Mesenchymal stem cell (in vitro differentiated cells and primary cell): ENCODE results near the gene EEFSEC.

ENCODE experiments used
- DNase-seq: peaks from one replicate; pipeline ENCODE4 v3.0.0-alpha.2; 2013
- H2AFZ ChIP-seq: one replicate; pipeline ENCODE4 v1.6.1; 2013; ENCODE audit warnings: low read depth, mild to moderate bottlenecking, control low read depth, inconsistent platforms, low read length, moderate library complexity
- H2AK5ac ChIP-seq: 2 replicates; pipeline ENCODE4 v1.6.1; 2013; ENCODE audit warnings: low read length, moderate library complexity, mild to moderate bottlenecking, inconsistent platforms; ENCODE audit not compliant: severe bottlenecking
- H2BK120ac ChIP-seq: one replicate; pipeline ENCODE4 v1.6.1; 2013; ENCODE audit warnings: low read depth, mild to moderate bottlenecking, inconsistent platforms, low read length, moderate library complexity
- H2BK12ac ChIP-seq, 2 experiments: one replicate each; pipeline ENCODE4 v1.6.1; 2013; ENCODE audit warnings: inconsistent platforms in 2 of 2, low read length in 2 of 2, mild to moderate bottlenecking in 2 of 2, moderate library complexity in 2 of 2, control low read depth in 1 of 2
- H2BK15ac ChIP-seq: one replicate; pipeline ENCODE4 v1.6.1; 2013; ENCODE audit warnings: mild to moderate bottlenecking, low read depth, inconsistent platforms; ENCODE audit not compliant: poor library complexity, severe bottlenecking
- H2BK5ac ChIP-seq: 2 replicates; pipeline ENCODE4 v1.6.1; 2013; ENCODE audit warnings: low read depth, mild to moderate bottlenecking, low read length, control low read depth, inconsistent platforms; ENCODE audit not compliant: poor library complexity, severe bottlenecking
- H3K14ac ChIP-seq, 2 experiments: one replicate each; pipeline ENCODE4 v1.6.1; 2013; ENCODE audit warnings: inconsistent platforms in 2 of 2, low read length in 2 of 2, control low read depth in 1 of 2, mild to moderate bottlenecking in 1 of 2, moderate library complexity in 1 of 2
- H3K18ac ChIP-seq, 2 experiments: one replicate each; pipeline ENCODE4 v1.6.1; 2013; ENCODE audit warnings: inconsistent platforms in 2 of 2, low read length in 2 of 2, control low read depth in 1 of 2, low read depth in 1 of 2, mild to moderate bottlenecking in 1 of 2
- H3K23ac ChIP-seq, 2 experiments: one replicate each; pipeline ENCODE4 v1.6.1; 2013; ENCODE audit warnings: inconsistent platforms in 2 of 2, low read length in 2 of 2, mild to moderate bottlenecking in 2 of 2, moderate library complexity in 2 of 2, control low read depth in 1 of 2
- H3K27ac ChIP-seq: 2 replicates; pipeline ENCODE4 v1.5.1; 2013; ENCODE audit warnings: mild to moderate bottlenecking, moderate library complexity, low read length, control low read depth, inconsistent platforms; ENCODE audit not compliant: poor library complexity, severe bottlenecking
- H3K27me3 ChIP-seq, 2 experiments: 2 replicates each; pipeline versions ENCODE4 v1.6.1 to v1.7.0; 2013; ENCODE audit warnings: low read length in 2 of 2, mild to moderate bottlenecking in 2 of 2, moderate library complexity in 2 of 2, control low read depth in 1 of 2, inconsistent platforms in 1 of 2; ENCODE audit not compliant: control insufficient read depth in 1 of 2, insufficient read depth in 1 of 2
- H3K36me3 ChIP-seq, 2 experiments: 2 replicates each; pipeline versions ENCODE4 v1.6.1 to v1.7.0; 2013; ENCODE audit warnings: low read length in 2 of 2, control low read depth in 1 of 2, inconsistent platforms in 1 of 2, low read depth in 1 of 2, mild to moderate bottlenecking in 1 of 2; ENCODE audit not compliant: insufficient read depth in 2 of 2, control insufficient read depth in 1 of 2
- H3K4ac ChIP-seq, 2 experiments: one replicate each; pipeline ENCODE4 v1.6.1; 2013; ENCODE audit warnings: inconsistent platforms in 2 of 2, low read length in 2 of 2, mild to moderate bottlenecking in 2 of 2, moderate library complexity in 2 of 2, control low read depth in 1 of 2, low read depth in 1 of 2
- H3K4me1 ChIP-seq: 2 replicates; pipeline ENCODE4 v1.6.1; 2013; ENCODE audit warnings: low read depth, low read length, control low read depth; ENCODE audit not compliant: control insufficient read depth, insufficient read depth
- H3K4me2 ChIP-seq: 2 replicates; pipeline ENCODE4 v1.6.1; 2013; ENCODE audit warnings: low read length, mild to moderate bottlenecking, inconsistent platforms; ENCODE audit not compliant: poor library complexity, severe bottlenecking
- H3K4me3 ChIP-seq, 2 experiments: 2 replicates each; pipeline versions ENCODE4 v1.5.1 to v1.7.0; 2013; ENCODE audit warnings: low read length in 2 of 2, mild to moderate bottlenecking in 2 of 2, control low read depth in 1 of 2, low read depth in 1 of 2; ENCODE audit not compliant: insufficient read depth in 1 of 2
- H3K79me1 ChIP-seq: replicated peaks from 2 replicates; pipeline ENCODE4 v1.6.1; 2013; ENCODE audit warnings: mild to moderate bottlenecking, control low read depth, low read length, inconsistent platforms; ENCODE audit not compliant: poor library complexity, severe bottlenecking
- H3K9ac ChIP-seq: 2 replicates; pipeline ENCODE4 v1.7.0; 2013; ENCODE audit warnings: mild to moderate bottlenecking, low read length, moderate library complexity
- H3K9me3 ChIP-seq: 2 replicates; pipeline ENCODE4 v1.7.0; 2013; ENCODE audit warnings: mild to moderate bottlenecking, low read length; ENCODE audit not compliant: control insufficient read depth
- H4K8ac ChIP-seq: one replicate; pipeline ENCODE4 v1.6.1; 2013; ENCODE audit warnings: inconsistent platforms, mild to moderate bottlenecking, low read length, moderate library complexity
- H4K91ac ChIP-seq: one replicate; pipeline ENCODE4 v1.6.1; 2013; ENCODE audit warnings: mild to moderate bottlenecking, low read length, inconsistent platforms
- WGBS: methylation state at CpG from one replicate; pipeline ENCODE4 v1.1.7; 2013; ENCODE audit warnings: mixed read lengths; 5-methylcytosine and 5-hydroxymethylcytosine counted together

EEFSEC gene

DNA sequence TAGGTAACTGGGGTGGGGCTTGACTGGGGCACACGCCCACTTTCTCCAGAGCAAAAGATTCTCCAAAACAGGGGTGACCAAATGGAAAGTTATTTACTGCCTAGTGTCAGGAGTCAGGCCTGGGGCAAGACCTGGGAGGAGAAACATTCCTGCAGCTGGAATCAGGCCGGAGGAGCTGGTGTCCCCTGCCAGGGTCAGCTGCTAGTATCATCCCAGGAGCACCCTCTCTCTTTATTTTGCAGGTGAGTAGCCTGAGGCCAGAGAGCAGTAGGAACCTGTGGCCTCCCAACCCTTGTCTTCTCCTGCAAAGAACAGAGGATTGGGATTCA lies 280.5 kb downstream of the EEFSEC start:
- no peak overlapping the region for H3K4me2 ChIP-seq
- H3K4ac ChIP-seq = no peak overlapping the region
- H2BK5ac ChIP-seq = no peak overlapping the region
- H2BK120ac ChIP-seq = no peak overlapping the region
- no peak overlapping the region for H3K14ac ChIP-seq
- no peak overlapping the region for H3K9ac ChIP-seq
- H3K4me3 ChIP-seq = no peak overlapping the region
- H2AK5ac ChIP-seq = no peak overlapping the region
- H2BK12ac ChIP-seq = no peak overlapping the region
- no peaks in the 10 kb centered on the region for H3K36me3 ChIP-seq
- no peak overlapping the region for H2AFZ ChIP-seq
- H3K27ac ChIP-seq = no peak overlapping the region
- H3K4me1 ChIP-seq = peaks cover 13% of the 10 kb centered on the region
- H3K23ac ChIP-seq = no peak overlapping the region
- H3K18ac ChIP-seq = no peak overlapping the region
- H2BK15ac ChIP-seq = no peak overlapping the region
- no peak for DNase-seq
- WGBS = 44% methylated on average over 2 of the region's 2 CpGs
- no peaks in the 10 kb centered on the region for H3K9me3 ChIP-seq
- no peak overlapping the region for H4K91ac ChIP-seq
- peaks cover 82 to 85% of the 10 kb centered on the region in 2 experiments for H3K27me3 ChIP-seq
- H3K79me1 ChIP-seq = no peaks in the 10 kb centered on the region
- no peak overlapping the region for H4K8ac ChIP-seq

DNA sequence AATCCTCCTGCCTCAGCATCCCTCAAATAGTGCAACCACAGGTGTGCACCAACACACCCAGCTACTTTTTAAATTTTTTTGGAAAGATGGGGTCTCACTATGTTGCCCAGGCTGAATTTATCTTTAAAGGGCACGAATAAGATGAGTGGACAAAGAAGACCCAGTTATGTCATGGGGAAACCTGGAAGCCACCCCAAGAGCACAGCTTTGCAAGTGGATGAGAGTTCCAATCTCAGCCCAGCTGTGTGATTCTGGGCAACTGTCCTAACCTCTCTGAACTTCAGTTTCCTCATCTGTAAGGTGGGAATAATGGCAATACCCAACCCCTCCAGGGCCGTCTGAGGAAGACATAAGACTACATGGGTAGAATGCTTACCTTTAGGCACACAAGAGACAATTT lies 281.2 kb downstream of the EEFSEC start:
- Histone ChIP-seq H4K91ac (no peak overlapping the region), H2BK120ac (no peak overlapping the region), H3K27me3 (peaks cover 85% of the 10 kb centered on the region in 2 experiments), H2BK15ac (no peak overlapping the region), H3K9ac (no peak overlapping the region), H3K4me1 (peaks cover 19% of the 10 kb centered on the region), H3K23ac (no peak overlapping the region), H3K36me3 (no peaks in the 10 kb centered on the region), H3K4ac (no peak overlapping the region), H3K18ac (no peak overlapping the region), H2AFZ (no peak overlapping the region), H3K79me1 (no peaks in the 10 kb centered on the region), H3K14ac (no peak overlapping the region), H3K4me2 (no peak overlapping the region), H4K8ac (no peak overlapping the region), H2AK5ac (no peak overlapping the region), H3K9me3 (no peaks in the 10 kb centered on the region), H3K27ac (no peak overlapping the region), H2BK12ac (no peak overlapping the region), H2BK5ac (no peak overlapping the region), H3K4me3 (no peak overlapping the region)
- WGBS = 69% methylated on average over 1 of the region's 2 CpGs
- DNase-seq = no peak

DNA sequence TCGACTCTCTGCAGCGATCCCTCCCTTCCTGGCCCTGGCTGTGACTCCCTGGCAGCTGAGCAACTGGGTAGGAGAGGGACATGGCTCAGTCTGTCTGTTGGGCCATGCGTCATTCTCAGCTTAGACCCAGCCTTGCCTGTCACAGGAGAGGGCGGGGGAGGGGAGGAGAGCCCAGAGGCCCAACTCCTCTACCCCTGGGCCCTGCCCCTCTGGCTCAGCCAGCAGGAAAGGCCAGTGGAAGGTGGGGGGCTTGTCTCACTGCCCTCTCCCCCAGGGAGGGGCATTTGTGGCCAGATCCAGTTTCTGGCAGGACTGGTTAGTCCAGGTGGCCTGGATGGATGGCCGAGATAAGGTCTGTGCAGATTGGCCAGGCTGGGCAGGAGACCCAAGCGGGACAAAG lies 281.8 kb downstream of the EEFSEC start:
- DNase-seq = no peak
- Histone ChIP-seq H2AFZ (no peak overlapping the region), H4K8ac (no peak overlapping the region), H4K91ac (no peak overlapping the region), H3K79me1 (no peaks in the 10 kb centered on the region), H3K27me3 (peaks cover 84 to 85% of the 10 kb centered on the region in 2 experiments), H3K23ac (no peak overlapping the region), H3K9ac (no peak overlapping the region), H3K4ac (no peak overlapping the region), H2AK5ac (no peak overlapping the region), H2BK120ac (no peak overlapping the region), H3K36me3 (no peaks in the 10 kb centered on the region), H2BK5ac (no peak overlapping the region), H2BK15ac (no peak overlapping the region), H3K4me3 (no peak overlapping the region), H3K4me2 (no peak overlapping the region), H3K18ac (no peak overlapping the region), H3K27ac (no peak overlapping the region), H3K9me3 (no peaks in the 10 kb centered on the region), H3K4me1 (peaks cover 19% of the 10 kb centered on the region), H2BK12ac (no peak overlapping the region), H3K14ac (no peak overlapping the region)
- WGBS = 72% methylated on average over 6 of the region's 6 CpGs

DNA sequence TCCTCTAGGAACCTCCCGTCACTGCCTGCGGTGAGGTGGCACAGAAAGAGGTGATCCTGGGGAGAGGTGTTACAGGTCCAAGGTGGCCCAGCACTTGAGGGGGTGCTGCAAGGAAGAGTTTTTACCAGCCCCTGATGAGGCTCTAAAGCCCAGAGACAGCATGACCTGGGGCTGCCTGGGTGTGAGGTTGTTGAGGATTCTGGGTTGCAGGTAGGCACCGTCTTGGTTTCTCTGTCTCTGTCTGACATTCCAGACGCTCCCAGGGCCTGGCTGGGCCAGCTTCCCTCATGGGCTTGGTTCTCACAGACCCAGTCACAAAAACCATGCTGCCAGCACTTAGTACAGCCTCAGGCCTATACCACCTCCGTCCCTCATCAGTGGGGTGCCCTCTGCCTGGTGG lies 282.3 kb downstream of the EEFSEC start:
- Histone ChIP-seq H2AFZ (no peak overlapping the region), H2BK120ac (no peak overlapping the region), H3K14ac (no peak overlapping the region), H2AK5ac (no peak overlapping the region), H2BK15ac (no peak overlapping the region), H3K4me2 (no peak overlapping the region), H3K4me3 (no peak overlapping the region), H3K27ac (no peak overlapping the region), H2BK12ac (no peak overlapping the region), H3K27me3 (peaks cover 84 to 85% of the 10 kb centered on the region in 2 experiments), H3K9ac (no peak overlapping the region), H4K91ac (no peak overlapping the region), H3K23ac (no peak overlapping the region), H4K8ac (no peak overlapping the region), H3K9me3 (no peaks in the 10 kb centered on the region), H3K79me1 (no peaks in the 10 kb centered on the region), H3K4me1 (peaks cover 19% of the 10 kb centered on the region), H3K36me3 (no peaks in the 10 kb centered on the region), H3K18ac (no peak overlapping the region), H3K4ac (no peak overlapping the region), H2BK5ac (no peak overlapping the region)
- WGBS = 79% methylated on average over 5 of the region's 5 CpGs
- no peak for DNase-seq
